HuH-7.5 (cell line): ENCODE measurements around the gene KIF23.

Source experiments
- DNase-seq: peaks from one replicate; pipeline ENCODE4 v3.0.0; 2011; ENCODE audit warnings: low spot score

Gene KIF23

DNA sequence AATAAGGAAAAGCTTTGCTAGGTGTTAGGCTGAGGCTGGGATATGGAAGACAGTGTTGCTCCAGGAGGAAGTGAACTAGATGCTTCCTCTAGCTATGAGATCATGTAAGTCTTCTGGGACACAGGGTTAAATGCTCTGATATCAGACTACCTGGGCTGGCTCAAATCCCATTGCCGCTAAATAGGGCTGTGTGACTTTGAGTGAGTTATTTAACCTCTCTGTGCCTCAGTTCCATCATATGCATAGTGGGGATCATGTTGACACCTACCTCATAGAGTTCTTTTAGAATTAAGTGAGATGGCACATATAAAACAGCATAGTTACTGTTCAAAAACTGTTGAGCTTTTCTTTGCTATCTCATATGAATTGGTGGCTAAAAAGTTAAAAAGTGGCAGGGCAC is 51.1 kb downstream of the KIF23 start:
- no peak for DNase-seq

DNA sequence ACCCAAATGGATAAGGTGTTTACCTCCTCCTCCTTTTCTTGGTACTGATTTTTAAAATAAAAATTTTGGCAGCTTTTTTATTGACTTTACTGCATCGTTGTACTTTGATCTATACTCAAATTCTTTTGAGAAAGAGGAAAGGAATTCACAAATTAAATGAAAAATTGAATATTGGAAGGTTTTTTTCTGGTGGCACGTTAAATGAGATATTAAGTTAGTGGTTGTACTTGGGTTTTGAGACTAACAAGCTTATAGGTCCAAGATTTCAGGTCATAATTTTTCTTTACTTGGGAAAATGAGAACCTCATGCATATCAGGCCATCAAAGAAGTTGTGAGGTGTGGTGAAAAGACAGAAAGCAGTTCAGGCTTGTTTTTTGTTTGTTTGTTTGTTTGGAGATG is 52.6 kb downstream of the KIF23 start:
- no peak for DNase-seq

DNA sequence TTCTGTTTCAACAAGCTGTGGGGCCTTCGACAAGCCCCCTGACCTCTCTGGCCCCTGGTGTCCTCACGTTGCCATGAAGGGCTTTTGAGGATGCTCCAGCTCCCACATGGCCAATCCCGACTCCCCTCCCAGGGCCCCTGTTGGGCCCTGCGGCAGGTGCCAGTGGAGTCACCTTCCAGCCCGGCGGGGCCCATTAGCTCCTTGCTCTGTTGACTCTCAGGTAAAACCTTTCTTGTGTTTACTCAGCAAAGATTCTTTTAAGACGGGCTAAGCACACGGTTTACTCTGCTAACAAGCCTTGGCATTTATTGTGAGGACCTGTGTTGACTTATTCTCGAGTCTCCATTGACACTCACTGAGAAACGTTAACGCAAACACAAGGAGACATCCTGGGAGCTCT is 53.5 kb downstream of the KIF23 start:
- no peak for DNase-seq

DNA sequence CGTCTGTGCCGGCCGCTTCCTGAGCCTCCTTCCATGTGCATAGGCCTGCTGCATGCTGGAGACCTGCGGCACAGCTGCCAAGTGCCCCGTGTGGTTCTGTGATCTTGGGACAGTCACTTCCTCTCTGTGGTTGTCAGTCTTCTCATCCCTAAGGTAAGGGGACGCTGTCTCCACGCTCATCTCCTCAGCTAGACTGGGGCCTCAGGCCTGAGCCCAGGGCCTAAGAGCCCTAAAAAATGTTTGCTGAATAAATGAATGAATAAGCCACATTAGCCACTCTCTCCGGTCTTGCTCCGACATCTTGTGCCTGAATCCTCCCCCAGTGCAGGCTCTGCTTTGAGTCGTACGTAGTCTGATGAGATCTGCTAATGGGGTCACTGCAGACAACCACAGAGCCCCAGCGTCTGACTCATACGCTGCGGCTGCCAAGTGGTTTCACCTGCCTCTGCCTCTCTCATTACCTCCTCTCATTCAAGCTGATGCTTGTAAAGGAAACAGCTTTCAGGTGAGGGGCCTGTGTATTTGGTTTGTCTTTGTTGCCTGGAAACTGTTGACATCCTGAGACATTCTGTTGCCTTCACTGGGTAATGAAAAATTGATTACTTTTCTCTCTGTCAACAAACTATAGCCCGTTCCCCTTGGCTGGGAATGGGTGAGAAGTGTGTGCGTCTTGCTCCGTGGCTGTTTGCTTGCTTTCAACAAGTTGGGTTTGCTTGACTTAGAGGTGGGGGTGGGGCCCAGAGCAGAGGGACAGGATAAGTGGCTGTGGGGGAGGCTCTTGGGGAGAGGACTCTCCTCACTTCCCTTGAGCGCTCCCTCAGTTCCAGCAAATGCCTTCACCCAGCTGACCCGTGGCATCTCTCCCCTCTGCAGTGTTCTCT is 54.3 kb downstream of the KIF23 start:
- no peak for DNase-seq

DNA sequence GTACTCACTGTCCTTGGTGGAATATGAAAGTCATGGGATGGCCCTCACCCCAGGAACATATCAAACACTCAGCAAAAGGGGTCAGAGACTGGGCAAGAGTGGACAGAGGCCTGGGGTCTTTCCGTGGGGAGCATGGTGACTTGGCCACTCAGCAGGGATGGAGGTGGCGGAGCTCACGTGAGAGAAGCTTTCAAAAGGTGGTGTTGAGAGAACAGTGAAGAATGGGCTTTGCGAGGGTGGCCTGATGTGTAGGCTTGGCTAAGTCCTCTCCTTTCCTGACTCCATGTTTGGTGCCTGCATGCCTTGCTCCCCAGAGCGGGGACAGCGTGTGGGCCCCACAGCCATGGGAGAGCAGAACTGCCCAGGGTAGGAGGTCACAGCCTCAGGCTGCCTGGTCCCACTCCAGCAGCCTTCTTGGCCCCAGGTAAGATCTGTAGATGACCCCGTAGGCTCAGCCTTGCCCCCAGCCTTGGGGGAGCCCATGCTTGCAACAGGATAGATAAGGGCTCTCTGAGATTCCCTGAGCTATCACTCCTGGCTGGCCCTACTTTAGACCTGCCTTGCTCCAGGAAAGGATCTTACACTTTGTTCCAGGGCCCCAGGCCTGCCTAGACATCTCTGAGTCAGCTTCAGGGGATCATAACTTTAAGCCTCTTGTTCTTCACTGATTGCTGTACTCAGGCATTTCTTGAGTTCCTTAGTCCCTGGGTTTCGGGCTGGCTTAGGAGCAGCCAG is 55.5 kb downstream of the KIF23 start:
- DNase-seq, result no peak

DNA sequence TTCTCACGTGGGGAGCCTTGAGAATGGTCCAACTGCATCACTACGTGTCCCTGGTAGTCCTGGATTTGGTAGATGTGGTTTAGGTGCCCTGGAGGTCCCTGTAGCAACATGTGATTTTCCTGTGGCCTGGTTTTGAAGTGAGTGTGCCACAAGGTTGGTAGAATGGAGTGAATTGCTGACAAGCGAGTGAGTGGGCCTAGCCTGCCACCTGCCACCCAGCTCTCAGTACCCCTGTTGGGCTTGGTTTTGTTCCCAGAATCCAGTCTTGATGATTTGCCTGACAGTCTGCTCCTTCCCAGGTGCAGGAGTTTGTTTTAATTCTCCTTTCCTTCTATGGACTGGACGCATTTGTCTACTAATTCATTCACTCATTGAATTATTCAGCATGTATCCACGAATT is 57.9 kb downstream of the KIF23 start:
- DNase-seq, result no peak

DNA sequence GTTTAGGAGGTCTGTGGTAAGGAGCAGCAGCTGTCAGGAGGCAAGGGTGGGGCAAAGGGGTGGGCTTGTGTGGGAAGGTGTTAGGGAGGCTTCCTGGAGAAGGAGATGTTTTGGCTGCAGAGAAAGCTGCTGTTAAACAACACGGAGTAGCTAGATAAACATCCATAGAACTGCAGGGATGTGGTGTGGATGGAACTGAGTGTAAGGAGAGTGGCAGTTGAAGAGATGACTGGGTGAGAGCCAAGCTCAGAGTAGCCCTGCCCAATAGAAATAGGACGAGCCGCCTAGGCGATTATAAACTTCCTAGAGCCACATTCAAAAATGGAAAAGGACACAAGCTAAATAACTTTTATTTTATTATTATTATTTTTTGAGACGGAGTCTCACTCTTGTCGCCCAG is 58.4 kb downstream of the KIF23 start:
- DNase-seq, result no peak

DNA sequence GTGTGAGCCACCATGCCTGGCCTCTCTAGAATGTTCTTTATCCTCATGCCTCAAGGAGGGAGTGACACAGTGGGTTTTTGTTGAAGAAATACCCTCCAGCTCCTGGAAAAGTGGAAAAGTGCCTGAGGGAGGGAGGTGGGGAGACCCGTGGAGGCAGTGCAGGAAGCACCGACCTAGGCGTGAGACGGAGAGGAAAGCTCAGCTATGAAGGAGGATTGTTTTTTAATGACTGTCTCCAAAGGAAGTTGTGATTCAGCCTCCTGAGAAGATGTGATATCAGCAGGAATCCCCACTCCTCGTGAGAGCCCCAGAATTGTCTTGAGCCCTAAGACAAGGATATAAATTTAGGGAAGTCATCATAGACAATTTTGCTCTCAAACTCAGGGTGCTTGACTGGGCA is 60.1 kb downstream of the KIF23 start:
- DNase-seq, result no peak

DNA sequence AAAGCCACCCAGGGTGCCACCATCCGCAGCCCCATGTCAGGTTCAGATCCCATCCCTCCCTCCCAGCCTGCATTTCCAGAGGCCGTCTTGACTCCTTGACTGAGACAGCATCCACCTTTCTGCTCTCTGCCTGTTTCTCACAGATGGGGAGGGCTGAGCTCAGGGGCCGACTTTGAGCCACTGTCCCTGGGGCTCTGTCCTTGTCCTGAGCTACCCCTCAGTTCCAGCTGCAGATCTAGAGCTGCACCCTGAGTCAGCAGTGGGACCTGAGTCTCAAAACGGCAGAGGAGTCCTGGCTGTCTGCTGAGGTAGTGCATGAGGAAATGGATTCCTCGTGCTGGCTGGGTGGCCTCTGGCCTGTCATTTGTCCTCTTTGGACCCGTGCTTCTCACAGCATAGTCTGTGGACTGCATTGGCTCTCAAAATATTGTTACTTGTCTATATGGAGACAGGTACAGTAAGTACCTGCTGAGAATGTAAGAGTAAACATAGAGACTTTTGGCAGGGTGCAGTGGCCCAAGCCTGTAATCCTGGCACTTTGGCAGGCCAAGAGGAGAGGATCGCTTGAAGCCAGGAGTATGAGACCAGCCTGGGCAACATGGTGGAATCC is 60.8 kb downstream of the KIF23 start:
- no peak for DNase-seq

DNA sequence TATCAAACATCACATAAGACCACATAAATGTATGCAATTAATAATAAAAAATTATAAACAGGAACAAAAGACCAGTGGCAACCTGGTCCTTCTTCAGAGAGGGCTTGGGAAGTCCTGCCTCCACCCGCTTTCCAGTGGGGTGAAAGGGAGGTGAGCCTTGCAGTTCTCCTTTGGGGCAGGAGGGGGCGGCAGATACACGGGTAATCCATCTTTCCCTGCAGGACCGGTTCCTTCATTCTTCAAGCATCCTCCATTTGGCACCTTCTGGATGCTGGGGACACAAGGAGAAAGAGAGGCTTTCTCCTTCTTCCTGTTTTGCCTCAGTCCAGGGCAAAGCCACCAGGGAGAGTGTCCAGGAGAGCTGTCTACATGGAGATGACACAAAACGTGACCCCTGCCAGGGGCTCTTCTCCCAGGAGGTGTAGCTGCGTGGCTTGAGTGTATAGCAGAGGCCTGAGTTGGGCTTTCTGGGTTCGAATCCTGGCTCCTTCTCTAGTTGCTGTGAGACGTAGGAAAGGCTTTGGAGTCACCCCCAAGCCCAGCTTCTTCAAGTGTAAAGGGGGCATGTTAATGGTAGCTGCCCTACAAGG is 61.7 kb downstream of the KIF23 start:
- peak; percentile 88 for DNase-seq

DNA sequence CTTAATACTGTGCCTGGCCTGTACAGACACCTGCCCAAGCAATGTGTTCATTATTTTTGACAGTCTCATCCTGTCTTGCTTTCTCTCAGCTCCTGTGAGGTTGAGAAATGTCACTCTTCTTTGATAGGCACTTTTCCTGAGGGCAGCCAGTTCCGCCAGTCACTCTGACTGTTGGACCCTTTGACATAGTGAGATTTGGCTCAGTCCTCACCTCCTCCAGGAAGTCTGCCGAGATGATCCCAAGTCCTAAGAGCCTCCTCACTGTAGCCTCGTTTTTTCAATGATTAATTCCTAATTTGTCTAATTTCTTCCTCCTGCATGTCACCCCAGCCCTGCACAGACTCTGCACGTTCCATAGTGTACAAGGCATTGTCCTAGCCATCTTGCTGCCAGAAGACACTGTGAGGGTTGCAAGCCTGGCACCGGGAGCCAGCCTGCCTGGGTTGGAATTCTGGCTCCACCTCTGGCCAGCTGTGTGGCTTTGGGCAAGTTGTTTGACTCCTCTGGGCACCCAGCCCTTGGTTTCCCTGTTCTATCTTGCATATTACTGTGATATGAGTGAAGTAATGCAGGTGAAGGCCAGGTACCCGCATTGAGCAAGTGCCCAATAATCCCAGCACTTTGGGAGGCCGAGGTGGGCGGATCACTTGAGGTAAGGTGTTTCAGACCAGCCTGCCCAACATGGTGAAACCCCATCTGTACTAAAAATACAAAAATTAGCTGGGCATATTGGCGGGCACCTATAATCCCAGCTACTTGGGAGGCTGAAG is 62.7 kb downstream of the KIF23 start:
- no peak for DNase-seq

DNA sequence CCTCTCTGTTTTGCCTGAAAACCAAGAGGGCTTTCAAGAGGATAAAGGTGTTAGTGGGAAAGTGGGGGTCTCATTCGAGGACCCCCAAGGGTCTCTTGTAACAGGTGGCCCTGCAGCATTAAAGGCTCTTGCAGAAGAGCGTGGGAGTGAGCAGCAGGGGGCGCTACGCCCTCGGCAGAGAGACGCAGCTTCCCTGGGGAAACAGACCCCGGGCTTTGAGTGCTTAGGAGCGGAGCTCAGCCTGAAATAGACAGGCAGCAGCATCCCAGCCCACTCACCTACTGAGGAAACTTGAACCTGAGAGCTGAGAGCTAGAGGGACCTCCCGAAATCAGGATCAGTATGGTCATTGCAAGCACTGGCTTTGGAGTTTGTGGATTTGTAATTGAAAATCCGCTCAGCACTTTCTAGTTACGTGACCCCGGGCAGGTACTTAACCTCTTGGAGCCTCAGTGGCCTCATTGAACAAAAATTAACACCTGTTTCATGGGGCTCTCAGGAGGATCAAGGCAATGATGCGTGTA is 64.2 kb downstream of the KIF23 start:
- peak; percentile 80 for DNase-seq

DNA sequence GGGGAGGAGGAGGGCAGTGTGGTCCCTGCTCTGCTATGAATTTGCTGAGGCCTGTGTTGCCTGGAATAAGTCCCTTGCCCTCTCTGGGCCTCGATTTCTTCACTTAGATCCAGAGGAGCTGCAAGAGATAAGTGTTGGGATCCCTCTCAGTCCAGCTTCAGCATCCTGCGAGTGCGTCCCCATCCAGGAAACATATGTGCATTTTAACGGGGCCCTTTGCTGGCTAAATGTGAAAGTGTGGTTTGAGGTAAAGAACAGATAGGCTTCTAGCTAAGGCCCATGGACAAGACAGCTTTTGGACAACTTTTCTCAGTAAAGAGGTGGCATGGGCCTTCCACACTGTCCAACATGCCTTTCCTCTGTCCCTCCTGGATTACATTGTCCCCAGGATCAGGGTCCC is 64.9 kb downstream of the KIF23 start:
- DNase-seq, result no peak

DNA sequence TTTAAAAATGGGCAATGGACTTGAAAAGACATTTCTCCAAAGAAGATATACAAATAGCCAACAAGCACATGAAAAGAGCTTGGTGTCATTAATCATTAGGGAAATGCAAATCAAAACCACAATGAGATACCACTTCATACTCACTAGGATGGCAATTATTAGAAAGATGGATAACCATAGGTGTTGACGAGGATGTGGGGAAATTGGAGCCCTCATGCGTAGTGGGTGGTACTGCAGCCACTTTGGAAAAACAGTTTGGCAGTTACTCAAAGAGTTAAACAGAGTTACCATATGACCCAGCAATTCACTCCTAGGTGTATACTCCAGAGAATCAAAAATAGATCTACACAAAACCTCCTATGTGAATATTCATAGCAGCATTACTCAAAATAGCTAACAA is 65.8 kb downstream of the KIF23 start:
- DNase-seq, result no peak

DNA sequence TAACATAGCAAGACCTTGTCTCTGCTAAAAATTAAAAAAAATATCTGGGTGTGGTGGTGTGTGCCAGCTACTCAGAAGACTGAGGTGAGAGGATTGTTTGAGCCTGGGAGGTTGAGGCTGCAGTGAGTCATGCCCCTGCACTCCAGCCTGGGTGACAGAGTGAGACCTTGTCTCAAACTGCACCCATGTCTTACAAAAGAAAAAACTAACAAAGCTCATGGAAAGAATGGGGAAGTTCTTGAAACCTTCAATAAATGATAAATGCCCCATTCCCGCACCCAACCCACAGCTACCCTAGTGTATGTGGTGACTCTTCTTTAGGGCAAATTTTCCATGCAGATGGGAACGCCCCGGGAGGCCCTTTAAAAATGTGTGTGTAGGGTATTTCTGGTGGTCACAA is 66.8 kb downstream of the KIF23 start:
- DNase-seq, result no peak

DNA sequence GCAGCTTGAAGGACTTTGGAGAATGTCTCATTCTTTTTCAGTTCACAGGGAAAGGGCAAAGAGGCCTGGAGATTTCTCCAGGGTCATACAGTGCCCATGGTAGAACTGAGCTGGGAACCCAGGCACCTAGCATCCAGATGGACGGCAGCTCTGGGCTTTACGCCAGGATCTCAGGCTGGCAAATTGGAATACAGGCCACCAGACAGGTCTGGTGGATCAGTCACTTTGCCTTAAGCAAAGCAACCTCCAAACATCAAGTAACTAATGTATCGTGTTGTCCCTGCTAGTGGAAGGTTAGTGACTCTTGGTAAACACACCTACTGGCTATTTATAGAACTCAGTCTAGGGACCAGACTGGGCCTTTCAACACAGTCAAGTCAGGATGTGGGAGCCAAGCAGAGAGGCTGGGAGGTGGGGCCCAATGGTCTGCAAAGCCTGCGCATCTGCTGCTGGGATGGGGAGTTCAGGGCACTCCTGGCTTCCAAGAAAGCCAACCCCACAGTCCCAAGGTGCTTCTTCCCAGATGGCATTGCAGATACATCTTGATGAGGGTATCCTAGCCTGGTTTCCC is 68.6 kb downstream of the KIF23 start:
- DNase-seq, result no peak

DNA sequence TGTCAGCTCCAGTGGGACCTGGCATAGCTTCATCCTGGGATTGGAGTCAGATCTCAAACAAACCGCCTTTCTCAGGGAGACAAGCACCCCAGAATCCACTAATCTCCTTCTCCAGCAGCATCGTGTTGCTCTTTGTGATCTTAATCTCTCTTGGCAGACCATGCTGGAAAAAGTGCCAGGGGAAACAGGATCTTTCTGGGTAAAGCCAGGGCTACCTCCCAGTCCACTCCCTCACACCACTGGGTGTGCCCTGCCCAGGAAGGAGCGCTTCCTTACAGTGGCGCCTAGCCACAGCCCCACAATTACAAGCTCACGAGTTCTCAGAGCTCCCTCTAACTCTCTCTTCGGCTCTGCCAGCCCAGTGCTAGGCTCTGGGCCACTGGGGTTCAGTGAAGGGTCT is 70.7 kb downstream of the KIF23 start:
- DNase-seq, result no peak

DNA sequence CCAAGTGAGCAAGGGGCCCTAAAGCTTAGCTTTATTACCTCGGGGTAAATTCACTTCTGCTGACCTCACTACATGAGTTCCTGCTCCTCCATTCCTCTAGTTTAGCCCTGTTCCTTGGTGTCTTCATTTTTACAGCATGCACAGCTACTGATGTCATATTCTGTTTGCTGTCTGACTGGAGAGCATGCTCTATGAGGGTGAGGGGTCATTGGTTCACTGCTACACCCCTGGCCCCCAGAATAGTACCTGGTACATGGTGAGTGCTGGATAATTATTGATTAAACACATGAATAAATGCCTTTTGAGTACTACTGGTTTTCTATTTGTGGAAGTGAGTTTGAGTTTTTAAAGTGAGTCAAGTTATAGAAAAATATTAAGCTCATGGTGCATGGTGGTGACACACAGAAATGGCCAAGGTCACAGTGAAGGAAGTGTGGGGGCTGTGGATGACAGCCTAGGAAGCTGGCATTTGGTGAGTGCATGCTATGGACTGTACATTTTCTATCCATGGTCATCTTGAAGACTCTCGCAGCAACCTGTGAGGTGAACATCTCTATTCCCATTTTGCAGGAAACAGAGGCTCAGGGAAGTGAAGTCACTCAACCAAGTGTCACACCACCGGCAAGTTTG is 72.4 kb downstream of the KIF23 start:
- DNase-seq, result no peak

DNA sequence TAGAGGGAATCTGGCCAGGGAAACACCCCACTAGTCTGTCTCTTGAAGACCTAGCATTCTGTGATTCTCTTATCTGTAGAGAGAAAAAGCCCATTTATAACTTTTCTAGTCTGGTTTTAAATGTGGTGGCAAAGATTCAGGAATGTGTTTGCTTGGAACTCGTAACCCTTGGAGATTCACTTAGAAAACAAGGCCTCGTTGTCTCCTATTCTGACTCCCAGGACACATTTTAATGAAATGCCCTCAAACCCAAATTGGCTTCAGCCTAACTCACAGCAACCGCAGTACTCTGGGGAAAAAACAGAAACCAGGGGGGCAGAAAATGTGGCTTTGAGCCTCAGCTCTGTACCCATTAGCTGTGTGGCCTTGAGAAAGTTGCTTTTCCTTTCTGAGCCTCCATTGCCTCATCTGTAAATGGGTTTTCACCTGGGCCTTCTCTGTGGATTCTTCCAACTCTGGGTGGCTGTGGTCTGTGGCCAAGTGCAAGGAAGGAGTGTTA is 75.0 kb downstream of the KIF23 start:
- no peak for DNase-seq

DNA sequence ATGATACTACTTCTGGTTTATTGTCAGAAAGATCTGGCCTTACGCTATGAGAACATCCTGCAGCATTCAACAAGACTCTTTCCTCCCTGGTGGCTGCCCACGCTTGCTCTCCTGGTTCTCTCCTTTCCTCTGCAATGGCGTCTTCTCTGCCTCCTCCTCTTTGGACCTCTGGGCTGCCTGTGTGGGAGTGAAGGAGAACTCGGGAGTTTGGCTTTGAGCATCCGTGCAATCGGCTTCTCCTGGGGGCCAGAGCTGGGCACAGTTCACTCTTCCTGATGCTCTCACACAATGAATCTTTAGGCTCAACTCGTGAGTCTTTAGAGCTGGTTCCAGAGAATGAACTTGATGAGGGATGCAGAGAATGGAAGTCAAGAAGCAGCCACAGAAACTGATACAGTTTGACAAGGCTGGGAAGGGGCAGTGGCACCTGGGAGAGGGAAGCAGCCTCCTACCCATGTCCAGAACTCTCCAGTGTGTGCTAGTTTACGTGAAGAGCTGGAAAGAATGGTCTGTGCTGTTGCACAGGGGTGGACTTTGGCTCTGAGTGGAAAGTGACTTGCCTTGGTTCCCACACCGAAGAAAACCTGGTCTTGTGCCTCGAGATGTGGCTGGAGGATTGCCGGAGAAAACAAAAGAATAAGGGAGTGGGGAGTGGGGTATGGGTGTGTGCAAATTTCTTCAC is 76.3 kb downstream of the KIF23 start:
- no peak for DNase-seq
